Amniotic epithelial cell (primary cell): ENCODE measurements around the gene UBE2O.

Source experiments
- DNase-seq: peaks from one replicate; pipeline ENCODE4 v3.0.0-alpha.2; 2010; ENCODE audit warnings: low read depth

UBE2O gene

DNA sequence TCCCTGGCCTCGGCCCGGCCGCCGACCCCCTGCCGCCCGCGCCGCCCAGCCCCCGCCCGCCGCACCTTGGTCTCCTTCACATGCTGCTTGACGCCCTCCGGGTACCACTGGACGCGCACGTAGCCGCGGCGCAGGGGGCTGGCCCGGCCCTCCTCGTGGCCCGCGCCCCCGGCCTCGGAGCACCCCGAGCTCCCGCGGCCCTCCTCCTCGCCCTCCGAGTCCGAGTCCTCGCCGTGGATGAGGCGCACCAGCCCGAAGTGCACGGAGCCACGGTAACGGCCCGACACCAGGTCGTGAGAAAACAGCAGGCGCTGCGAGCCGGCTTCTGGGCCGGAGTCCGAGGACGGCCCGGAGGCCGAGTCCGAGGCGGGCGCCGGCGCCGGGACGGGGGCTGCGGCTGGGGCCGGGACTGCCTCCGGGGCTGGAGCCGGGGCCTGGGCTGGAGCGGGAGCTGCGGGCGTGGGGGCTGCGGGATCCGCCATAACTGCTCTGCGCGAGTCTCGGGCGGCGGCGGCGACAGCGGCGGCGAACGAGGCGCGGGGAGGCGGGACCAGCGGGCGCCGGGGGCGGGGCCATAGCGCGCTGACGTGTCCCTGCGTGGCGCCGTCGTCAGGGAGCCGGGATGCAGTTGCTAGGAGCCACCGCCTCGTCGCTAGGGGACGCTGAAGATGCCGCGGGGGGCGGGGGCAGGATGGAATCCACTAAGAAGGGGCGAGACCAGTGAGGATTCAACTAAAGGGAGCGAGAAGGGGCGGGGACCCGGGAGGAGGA is at the start of gene UBE2O:
Gene UBE2O (minus strand): TSS at position 493 of the 771 bp plus-strand sequence. CDS start 11 bp downstream, at position 482.
- peak; percentile 75 for DNase-seq

- no peak for DNase-seq
Measured at GRCh38 chr17:76501827-76502307, 48.9 kb upstream of the UBE2O start.

DNA sequence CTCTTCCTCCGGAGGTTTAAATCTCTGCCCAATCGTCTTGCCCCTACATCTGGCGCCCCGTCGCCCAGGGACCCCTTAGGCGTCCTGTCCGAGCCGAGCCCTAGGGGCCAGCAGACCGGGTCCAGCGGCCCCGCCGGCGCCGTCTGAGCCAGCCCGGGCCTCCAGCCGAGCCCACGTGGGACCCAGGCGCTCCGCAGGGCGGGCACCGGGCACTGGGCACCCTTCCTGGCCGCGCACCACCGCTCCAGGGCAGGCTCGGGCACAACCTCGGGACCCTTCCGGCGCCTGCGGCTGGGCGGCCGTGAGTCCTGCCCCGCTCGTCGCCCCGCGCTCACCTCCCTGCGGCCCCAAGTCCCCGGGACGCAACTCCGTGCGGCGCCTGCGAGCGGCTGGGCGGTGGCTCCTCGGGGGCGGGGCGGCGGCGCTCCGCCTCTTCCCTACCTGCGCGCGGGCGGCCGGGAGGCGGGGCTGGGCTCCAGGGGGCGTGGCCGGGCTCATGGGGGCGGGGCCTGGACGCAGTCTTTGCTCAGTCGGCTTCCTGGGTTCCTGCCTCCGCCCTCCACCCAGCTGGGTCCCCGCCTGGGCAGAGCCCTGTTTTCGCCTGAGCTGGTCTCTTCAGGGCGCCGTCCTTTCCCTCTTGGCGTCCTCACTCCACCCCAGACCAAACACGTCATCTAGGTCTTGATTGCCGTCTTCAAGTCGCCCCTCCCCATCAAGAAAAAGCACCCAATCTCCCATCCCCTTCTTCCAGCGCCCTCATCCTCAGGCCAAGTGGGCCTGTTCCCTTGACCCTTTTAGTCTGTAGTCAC is 48.3 kb upstream of the UBE2O start, which contains the start of gene RHBDF2:
Gene RHBDF2 (minus strand): TSS at position 406 of the 809 bp plus-strand sequence. CDS start 19,899 bp downstream, outside the sequence.
- peak; percentile 50 for DNase-seq

DNA sequence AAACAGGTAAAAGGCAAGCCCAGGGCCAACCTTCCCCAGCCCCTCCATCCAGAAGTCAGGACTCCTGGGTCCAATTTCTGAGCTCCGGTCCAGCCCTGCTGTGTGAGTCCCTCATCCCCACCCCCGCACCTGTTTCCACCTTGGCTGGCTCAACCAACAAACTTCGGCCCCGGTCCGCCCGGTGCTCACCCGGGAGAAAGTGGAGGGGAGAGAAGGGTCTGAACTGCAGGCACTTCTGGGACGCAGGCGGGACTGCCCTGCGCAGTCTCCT is 47.7 kb upstream of the UBE2O start:
- DNase-seq: no peak

- DNase-seq: no peak
Measured at GRCh38 chr17:76500074-76500746, 47.3 kb upstream of the UBE2O start.

- DNase-seq: peak; percentile 19
Measured at GRCh38 chr17:76499267-76499667, 46.3 kb upstream of the UBE2O start.

DNA sequence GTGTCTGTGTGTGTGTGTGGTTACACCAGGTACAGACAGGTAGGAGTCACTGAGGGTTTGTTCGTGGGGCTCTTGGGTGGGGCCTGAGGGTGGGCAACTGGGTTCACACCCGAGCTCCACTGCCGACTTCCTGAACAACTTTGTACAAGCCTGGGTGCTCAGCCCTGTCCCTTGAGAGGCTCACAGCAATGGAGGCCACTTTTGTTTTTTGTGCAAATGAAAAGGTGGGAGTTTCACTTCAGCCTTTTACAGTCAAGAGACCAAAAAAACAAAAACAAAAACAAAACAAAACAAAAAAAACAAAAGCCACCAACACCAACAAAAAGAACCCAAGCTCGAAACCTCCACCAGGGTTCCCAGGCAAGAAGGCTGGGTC is 45.9 kb upstream of the UBE2O start:
- no peak for DNase-seq

GRCh38 chr17:76497979-76498875 is 45.3 kb upstream of the UBE2O start:
- DNase-seq: peak; percentile 80

DNA sequence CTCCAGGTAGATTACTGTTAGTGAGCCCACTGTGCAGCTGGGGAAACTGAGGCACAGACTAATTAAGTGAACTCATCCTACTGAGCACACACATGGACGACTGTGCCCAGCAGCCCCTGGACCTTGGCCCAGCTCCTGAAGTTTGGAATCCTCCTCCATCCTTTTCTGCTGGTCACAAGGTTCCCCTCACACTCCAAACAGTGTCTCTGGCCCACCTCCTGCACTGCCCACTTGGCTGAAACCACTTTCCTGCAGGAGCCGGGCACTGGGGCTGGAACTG is 44.7 kb upstream of the UBE2O start:
- no peak for DNase-seq

DNA sequence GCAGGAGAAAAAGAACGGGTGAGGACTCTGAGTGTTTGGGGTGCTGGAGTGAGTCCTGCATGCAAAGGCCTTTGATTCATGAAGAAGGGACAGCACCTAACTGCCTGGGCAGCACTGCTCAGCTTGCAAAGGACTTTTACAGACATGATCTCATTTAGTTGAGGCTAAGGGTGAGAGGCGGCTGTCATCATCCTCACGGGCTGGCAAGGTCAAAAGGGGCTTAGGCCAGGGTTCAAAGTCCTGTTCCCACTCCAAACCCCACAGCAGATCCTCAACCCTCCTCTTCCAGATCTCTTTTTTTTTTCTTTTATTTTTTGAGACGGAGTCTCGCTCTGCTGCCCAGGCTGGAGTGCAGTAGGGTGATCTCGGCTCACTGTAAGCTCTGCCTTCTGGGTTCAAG is 43.5 kb upstream of the UBE2O start:
- DNase-seq: no peak

DNA sequence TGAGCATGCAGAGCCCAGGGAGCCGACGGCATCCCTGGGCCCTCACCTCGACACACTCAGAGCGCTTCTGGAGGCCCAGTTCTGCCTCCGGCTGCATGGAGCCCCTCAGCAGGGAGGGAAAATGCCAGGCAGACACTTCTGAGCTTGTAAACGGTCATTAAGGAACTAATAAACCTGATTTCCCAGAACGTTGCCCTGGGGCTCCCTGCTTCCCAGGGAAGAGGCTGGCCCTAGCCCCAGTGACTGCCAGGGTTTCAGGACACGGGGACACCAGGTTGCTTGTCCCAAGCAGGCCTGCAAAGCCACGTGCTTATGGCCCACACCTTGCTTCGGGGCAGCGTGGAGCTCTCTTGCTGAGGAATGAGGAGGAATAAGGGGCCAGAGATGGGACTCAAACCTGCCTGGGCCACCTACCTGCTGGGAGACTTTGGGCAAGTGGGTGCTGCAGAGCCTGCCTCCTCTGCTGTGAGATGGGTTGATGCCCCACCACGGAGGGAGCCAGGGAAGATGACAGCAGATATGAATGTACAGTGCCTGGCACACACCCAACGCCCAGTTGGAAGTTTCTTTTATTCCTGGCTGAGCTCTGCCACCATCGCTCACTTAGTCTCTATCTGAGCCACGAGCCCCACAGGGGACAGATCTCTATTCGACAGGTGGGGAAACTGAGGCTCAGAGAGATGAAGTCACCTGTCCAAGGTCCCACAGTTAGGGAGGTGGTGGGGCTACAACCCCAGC is 42.9 kb upstream of the UBE2O start:
- DNase-seq: no peak

DNA sequence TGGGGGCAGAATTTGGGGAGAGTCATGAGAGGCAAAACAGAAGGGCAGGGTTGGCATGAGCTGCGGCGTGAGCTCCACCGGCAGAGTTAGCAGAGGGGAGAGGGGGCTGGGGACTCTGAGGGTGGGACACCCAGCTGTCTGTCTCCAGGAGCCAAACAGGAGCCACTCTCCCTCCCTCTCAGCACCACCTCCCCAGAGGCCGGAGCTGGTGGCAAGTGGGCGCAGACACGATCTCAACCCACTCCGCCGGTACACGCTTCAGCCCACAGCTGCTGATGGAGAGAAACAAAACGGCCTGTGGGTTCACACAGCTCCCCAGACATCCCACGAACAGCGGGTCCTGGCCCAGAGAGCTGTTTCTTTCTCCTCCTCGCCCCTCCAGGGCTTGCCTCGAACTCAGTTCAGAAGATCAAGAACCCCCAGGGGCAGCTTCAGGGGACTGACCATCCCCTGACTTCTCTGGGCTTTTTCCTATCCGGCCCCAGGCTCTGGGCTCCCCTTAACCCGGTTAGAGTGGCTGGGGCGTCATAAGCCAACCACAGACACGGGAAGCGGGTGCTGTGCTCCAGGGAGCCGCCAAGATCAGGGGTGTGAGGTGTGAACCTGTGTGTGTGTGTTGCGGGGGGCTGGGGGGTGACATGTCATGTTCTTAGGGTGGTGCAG is 40.7 kb upstream of the UBE2O start:
- no peak for DNase-seq

DNA sequence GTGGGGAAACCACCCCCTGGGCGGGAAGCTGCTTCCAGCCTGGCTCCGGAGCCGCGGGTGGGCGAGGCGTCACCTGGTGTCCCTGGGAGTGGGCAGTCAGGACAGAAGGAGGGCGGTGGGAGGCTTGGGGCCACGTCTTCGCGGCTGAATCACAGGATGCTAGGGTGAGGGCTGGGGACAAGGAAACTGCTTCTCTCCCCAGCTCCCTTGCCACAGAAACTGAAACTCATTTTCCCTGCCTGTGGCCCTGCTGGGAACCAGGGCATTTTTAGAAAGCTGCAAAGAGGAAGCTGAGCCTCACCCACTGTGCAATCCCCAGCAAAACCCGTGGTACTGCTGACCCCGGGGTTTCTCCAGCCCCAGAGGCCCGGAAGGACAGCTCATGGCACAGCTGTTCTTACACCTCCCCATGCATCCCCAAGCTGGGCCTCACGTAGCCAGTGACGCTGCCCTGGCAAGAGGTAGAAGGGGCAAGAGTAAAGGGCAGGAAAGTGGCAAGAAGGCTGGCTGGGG is 40.1 kb upstream of the UBE2O start:
- peak; percentile 78 for DNase-seq

DNA sequence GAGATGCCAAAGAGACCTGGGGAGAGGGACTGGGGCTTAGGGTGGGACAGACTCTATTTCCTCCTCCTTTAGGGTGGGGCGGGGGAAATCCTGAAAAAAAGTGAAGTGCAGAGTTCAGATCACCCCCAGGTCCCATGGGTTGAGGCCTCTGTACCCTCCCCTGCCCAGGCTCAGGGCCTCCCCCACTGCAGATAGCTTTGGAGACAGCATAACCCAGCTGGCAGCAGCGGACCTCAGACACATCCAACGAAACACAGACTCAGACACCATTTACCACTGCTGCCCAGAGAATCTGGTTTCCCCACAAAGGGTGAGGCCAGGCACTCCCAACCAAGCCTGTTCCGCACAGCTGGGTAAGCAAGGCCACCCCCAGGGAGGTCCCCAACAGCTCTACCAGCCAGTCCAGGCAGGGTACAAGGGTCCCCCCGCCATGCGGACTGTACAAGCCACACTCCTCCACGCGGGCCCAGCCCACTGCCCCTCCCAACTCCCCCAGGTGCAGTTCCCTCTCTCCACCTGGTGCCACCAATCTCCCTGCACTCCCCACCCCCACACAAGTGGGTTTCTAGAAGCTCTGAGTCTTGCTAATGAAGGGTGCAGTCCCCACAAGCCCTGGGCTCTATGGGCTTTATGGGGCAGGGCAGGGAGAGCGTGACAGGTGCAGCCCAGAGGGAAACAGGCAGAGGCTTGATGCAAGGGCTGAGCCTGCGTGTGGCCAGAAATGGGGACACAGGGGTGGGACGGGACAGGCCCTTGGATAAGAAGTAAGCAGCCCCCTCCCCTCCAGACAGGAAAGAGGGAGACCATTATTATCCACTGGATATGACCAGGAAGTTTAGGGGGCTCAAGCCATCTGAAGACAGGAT is 39.4 kb upstream of the UBE2O start:
- no peak for DNase-seq

- DNase-seq: no peak
Measured at GRCh38 chr17:76491271-76492122, 38.5 kb upstream of the UBE2O start.

DNA sequence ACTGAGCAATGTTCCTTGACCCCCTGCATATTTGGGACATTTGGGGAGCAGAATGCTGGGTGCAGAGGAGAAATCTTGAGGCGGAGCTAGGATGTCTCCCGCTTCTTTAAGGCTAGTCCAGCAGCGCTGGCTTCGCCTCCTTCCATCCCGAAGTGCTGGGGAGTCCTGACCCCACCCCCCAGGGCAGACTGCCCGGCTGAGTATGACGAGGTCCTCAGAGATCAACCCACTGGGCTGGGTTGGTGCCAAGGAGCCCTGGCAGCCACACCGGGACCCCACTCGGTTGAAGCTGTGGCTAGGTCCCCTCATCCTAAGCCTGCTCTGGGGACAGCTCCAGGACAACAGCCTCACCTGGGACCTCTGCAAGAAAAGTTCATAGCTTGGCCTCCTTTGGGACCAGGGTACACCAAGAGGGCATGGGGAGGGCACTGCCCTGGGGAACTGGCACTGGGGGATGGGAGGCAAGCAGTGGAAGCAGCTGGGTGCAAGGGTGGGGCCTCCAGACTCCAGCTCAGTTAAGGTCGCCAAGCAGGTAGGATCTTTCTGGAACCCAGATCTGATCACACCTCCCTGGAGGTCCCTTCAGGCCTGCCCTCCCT is 37.3 kb upstream of the UBE2O start:
- DNase-seq: no peak

DNA sequence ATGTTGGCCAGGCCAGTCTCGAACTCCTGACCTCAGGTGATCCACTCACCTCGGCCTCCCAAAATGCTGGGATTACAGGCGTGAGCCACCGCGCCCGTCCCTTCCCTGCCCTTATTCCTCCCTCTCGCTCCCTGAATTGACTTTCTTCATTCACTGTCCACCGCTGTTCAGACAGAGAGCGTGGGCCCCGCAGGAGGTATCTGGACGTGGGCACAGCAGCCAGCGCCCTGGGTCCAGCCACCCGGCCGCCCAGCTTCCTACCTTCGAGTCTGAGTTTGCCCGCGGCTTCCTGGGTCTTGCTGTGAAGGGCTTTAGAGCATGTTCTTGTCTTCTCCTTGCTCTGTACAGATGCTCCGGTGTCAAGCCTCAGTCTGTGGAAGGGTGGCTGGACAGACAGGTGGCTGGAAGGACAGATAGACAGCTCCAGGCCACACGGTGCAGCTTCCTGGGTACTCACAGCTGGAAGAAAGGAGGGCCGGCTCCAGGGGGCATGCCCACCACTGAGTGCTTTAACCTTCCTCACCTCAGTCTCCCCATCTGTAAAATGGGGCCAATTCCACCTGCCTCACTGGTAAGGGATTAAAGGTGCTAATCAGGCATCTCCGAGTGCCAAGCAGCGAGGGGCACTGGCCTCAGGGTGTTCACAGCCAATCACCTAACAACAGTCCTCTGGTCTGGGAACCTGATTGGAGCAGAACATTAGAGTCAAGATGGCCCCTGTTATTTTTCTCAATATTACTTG is 34.7 kb upstream of the UBE2O start:
- DNase-seq: no peak
